Activated T-cell treated with anti-CD3 and anti-CD28 coated beads for 1 hour (primary cell): ENCODE measurements around the gene FBXO28.
"Not testable (repeated sequence)": the region's sequence is repeated elsewhere in the genome, so short reads cannot be mapped to it uniquely, and the experiment has no call there.

Experiments used
- DNase-seq: peaks from one replicate; pipeline ENCODE4 v3.0.0-alpha.2; 2020; ENCODE audit warnings: low read depth

The FBXO28 gene

GRCh38 chr1:224113918-224114786 is at the start of gene FBXO28:
TSS of gene FBXO28 (plus strand) at chr1:224114111. CDS start at chr1:224114130, 19 bp downstream.
- peak; percentile 87 for DNase-seq

- no peak for DNase-seq
Measured at GRCh38 chr1:224064150-224064549, 49.8 kb upstream of the FBXO28 start.

- no peak for DNase-seq
Measured at GRCh38 chr1:224065455-224065854, 48.5 kb upstream of the FBXO28 start.

- DNase-seq, result no peak
Measured at GRCh38 chr1:224067207-224067606, 46.7 kb upstream of the FBXO28 start.

- DNase-seq, result no peak
Measured at GRCh38 chr1:224067621-224068457, 46.1 kb upstream of the FBXO28 start.

- no peak for DNase-seq
Measured at GRCh38 chr1:224068458-224069072, 45.3 kb upstream of the FBXO28 start.

GRCh38 chr1:224069138-224069537 is 44.8 kb upstream of the FBXO28 start:
- no peak for DNase-seq

- no peak for DNase-seq
Measured at GRCh38 chr1:224070521-224070920, 43.4 kb upstream of the FBXO28 start.

- DNase-seq, result no peak
Measured at GRCh38 chr1:224076407-224076806, 37.5 kb upstream of the FBXO28 start.

GRCh38 chr1:224079644-224080043 is 34.3 kb upstream of the FBXO28 start:
- DNase-seq, result not testable (repeated sequence)

- no peak for DNase-seq
Measured at GRCh38 chr1:224080115-224080774, 33.7 kb upstream of the FBXO28 start.

GRCh38 chr1:224081604-224082003 is 32.3 kb upstream of the FBXO28 start:
- DNase-seq, result no peak

GRCh38 chr1:224082146-224082545 is 31.8 kb upstream of the FBXO28 start:
- DNase-seq, result no peak

- no peak for DNase-seq
Measured at GRCh38 chr1:224084867-224085266, 29.0 kb upstream of the FBXO28 start.

- DNase-seq, result no peak
Measured at GRCh38 chr1:224085421-224086108, 28.3 kb upstream of the FBXO28 start.

GRCh38 chr1:224087286-224087794 is 26.6 kb upstream of the FBXO28 start:
- no peak for DNase-seq

- DNase-seq, result no peak
Measured at GRCh38 chr1:224089583-224089982, 24.3 kb upstream of the FBXO28 start.

GRCh38 chr1:224090116-224090515 is 23.8 kb upstream of the FBXO28 start:
- DNase-seq, result no peak

GRCh38 chr1:224092111-224092510 is 21.8 kb upstream of the FBXO28 start:
- DNase-seq, result no peak

- no peak for DNase-seq
Measured at GRCh38 chr1:224092601-224093000, 21.3 kb upstream of the FBXO28 start.

- no peak for DNase-seq
Measured at GRCh38 chr1:224095339-224095738, 18.6 kb upstream of the FBXO28 start.
